NB4 (cell line): ENCODE measurements around the gene SPTBN5.

Experiments
- CTCF ChIP-seq: IDR thresholded peaks from one replicate; pipeline ENCODE4 v1.5.1; 2012; ENCODE audit warnings: low read depth, low read length
- MAX ChIP-seq: IDR thresholded peaks from 2 replicates; pipeline ENCODE4 v1.6.1; 2011; ENCODE audit warnings: low read depth, low read length

GRCh38 chr15:41829959-41830646 is 63.8 kb downstream of the SPTBN5 start:
- TF ChIP-seq CTCF (no peak), MAX (no peak)
